ENCODE data around the gene PPARD. TPM values are rescaled to one million over a fixed set of nuclear protein-coding genes. Genes with fewer than 3 reads are reported as not detected.

Gene PPARD
- polyA plus RNA-seq, 1 donor, result 26.3 TPM

DNA sequence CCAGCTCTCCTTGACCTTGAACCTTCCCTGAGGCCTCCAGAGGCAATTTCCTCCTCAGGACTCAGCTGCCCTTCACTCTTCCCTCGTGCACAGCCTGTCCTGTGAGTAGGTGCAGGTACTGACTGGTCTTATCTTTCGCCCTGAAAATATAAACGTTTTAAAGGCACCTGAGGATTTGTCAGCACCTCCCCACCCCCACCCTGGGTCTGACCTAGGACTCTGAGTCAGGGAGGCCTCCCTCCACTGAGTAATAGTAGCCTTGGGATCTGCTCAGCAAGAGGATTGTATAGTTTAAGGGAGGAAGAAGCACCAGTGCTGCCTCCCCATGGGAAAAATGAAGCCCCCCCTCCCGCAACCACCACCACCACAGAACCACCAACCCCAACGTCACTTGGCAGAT is 54.6 kb downstream of the PPARD start:
- H3K9me3 ChIP-seq (ENCODE audit: control insufficient read depth, low read depth, low read length), result no peaks in the 10 kb centered on the region
- H3K36me3 ChIP-seq (ENCODE audit: control insufficient read depth, insufficient read depth, low read length), result peaks cover 2% of the 10 kb centered on the region
- peaks cover 34% of the 10 kb centered on the region for H3K4me1 ChIP-seq (ENCODE audit: control insufficient read depth, insufficient read depth, low read length)
- no peaks in the 10 kb centered on the region for H3K27me3 ChIP-seq (ENCODE audit: control insufficient read depth, insufficient read depth, low read length)
- H3K27ac ChIP-seq (ENCODE audit: low read length), result peak overlapping the region; percentile 83
- no peak overlapping the region for H3K4me3 ChIP-seq (ENCODE audit: low read length)
- peak; percentile 88 to 94 for DNase-seq
- WGBS (ENCODE audit: insufficient coverage, low lambda C conversion rate), result no CpG with 5 or more reads among the region's 5 CpGs

- 100% methylated on average over 2 of the region's 5 CpGs for WGBS (ENCODE audit: insufficient coverage, low lambda C conversion rate)
- Histone ChIP-seq H3K4me3 (ENCODE audit: low read length) (no peak overlapping the region), H3K27me3 (ENCODE audit: control insufficient read depth, insufficient read depth, low read length) (no peaks in the 10 kb centered on the region), H3K36me3 (ENCODE audit: control insufficient read depth, insufficient read depth, low read length) (peaks cover 2% of the 10 kb centered on the region), H3K4me1 (ENCODE audit: control insufficient read depth, insufficient read depth, low read length) (peaks cover 38% of the 10 kb centered on the region), H3K27ac (ENCODE audit: low read length) (peak overlapping the region; percentile 83), H3K9me3 (ENCODE audit: control insufficient read depth, low read depth, low read length) (no peaks in the 10 kb centered on the region)
- no peak for DNase-seq
Observed at GRCh38 chr6:35397806-35398418, 55.6 kb downstream of the PPARD start.

DNA sequence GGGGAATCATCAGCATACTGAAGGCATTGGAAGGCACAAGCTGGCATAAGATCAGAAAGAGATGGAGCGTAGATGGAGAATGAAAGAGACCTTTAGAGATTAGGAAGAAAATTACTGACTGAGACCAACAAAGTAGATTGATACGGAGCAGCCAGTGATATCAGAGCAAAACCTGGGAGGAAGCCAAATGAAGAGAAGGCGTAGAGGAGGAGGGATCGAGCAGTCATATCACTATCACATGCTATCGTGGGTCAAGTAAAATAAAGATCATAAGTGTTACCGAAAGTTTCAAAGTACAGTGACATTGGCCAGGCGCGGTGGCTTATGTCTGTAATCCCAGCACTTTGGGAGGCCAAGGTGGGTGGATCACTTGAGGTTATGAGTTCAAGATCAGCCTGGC is 56.2 kb downstream of the PPARD start:
- WGBS (ENCODE audit: insufficient coverage, low lambda C conversion rate), result 83% methylated on average over 1 of the region's 8 CpGs
- H3K4me1 ChIP-seq (ENCODE audit: control insufficient read depth, insufficient read depth, low read length), result peaks cover 42% of the 10 kb centered on the region
- DNase-seq, result peak in 1 of 2 donors; percentile 61

GRCh38 chr6:35400111-35400510 is 57.8 kb downstream of the PPARD start:
- H3K36me3 ChIP-seq (ENCODE audit: control insufficient read depth, insufficient read depth, low read length), result peaks cover 2% of the 10 kb centered on the region
- no peaks in the 10 kb centered on the region for H3K27me3 ChIP-seq (ENCODE audit: control insufficient read depth, insufficient read depth, low read length)
- DNase-seq, result no peak
- no peaks in the 10 kb centered on the region for H3K9me3 ChIP-seq (ENCODE audit: control insufficient read depth, low read depth, low read length)
- H3K4me3 ChIP-seq (ENCODE audit: low read length), result no peak overlapping the region
- H3K27ac ChIP-seq (ENCODE audit: low read length), result no peak overlapping the region
- no CpG with 5 or more reads among the region's 5 CpGs for WGBS (ENCODE audit: insufficient coverage, low lambda C conversion rate)
- peaks cover 35% of the 10 kb centered on the region for H3K4me1 ChIP-seq (ENCODE audit: control insufficient read depth, insufficient read depth, low read length)

More for the DNA sequence above, 56.2 kb downstream of the PPARD start:
- peak overlapping the region; percentile 83 for H3K27ac ChIP-seq (ENCODE audit: low read length)
- H3K9me3 ChIP-seq (ENCODE audit: control insufficient read depth, low read depth, low read length), result no peaks in the 10 kb centered on the region
- H3K4me3 ChIP-seq (ENCODE audit: low read length), result no peak overlapping the region
- H3K27me3 ChIP-seq (ENCODE audit: control insufficient read depth, insufficient read depth, low read length), result no peaks in the 10 kb centered on the region
- H3K36me3 ChIP-seq (ENCODE audit: control insufficient read depth, insufficient read depth, low read length), result peaks cover 2% of the 10 kb centered on the region

GRCh38 chr6:35400901-35401311 is 58.5 kb downstream of the PPARD start:
- no peak overlapping the region for H3K27ac ChIP-seq (ENCODE audit: low read length)
- H3K36me3 ChIP-seq (ENCODE audit: control insufficient read depth, insufficient read depth, low read length), result peaks cover 2% of the 10 kb centered on the region
- no CpG with 5 or more reads among the region's 5 CpGs for WGBS (ENCODE audit: insufficient coverage, low lambda C conversion rate)
- H3K9me3 ChIP-seq (ENCODE audit: control insufficient read depth, low read depth, low read length), result no peaks in the 10 kb centered on the region
- H3K27me3 ChIP-seq (ENCODE audit: control insufficient read depth, insufficient read depth, low read length), result no peaks in the 10 kb centered on the region
- no peak overlapping the region for H3K4me3 ChIP-seq (ENCODE audit: low read length)
- H3K4me1 ChIP-seq (ENCODE audit: control insufficient read depth, insufficient read depth, low read length), result peaks cover 32% of the 10 kb centered on the region
- no peak for DNase-seq

- no CpG with 5 or more reads among the region's 5 CpGs for WGBS (ENCODE audit: insufficient coverage, low lambda C conversion rate)
- Histone ChIP-seq H3K27ac (ENCODE audit: low read length) (no peak overlapping the region), H3K9me3 (ENCODE audit: control insufficient read depth, low read depth, low read length) (no peaks in the 10 kb centered on the region), H3K36me3 (ENCODE audit: control insufficient read depth, insufficient read depth, low read length) (peaks cover 2% of the 10 kb centered on the region), H3K4me1 (ENCODE audit: control insufficient read depth, insufficient read depth, low read length) (peaks cover 30% of the 10 kb centered on the region), H3K27me3 (ENCODE audit: control insufficient read depth, insufficient read depth, low read length) (no peaks in the 10 kb centered on the region), H3K4me3 (ENCODE audit: low read length) (no peak overlapping the region)
- DNase-seq, result no peak
Observed at GRCh38 chr6:35401514-35401913, 59.2 kb downstream of the PPARD start.

DNA sequence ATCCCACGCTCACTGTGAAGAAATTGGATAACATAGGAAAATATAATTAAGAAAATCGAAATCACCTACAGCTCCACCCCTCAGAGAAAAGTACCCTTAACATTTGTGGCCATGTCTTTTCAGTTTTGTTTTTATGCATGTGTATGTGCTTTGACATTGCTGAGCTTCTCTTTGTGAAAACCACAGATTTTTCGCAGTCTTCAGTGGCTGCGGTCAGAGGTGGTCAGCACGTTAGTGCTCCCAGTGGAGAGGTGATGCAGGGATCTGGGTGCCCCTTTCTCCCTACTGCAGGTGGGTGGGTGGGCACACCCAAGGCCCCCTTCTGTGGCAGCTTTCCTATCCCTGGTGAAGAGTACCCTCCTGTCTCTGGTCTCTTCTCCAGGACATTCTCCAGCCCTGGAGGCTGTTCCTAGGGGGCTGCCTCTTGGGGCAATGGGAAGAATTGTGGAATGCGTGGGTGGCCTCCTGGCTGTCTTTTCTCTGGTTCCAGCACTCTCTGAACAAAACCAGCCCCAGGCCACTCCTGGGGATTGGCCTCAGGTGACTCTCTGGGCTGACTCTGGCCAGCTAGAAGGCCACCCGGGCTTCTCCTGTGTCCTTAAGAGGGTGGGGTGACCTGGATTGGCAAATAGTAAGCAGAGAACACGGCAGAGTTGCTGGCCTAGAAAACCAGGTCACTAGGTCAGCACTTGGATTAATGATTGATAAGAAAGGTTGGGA is 59.9 kb downstream of the PPARD start:
- H3K27ac ChIP-seq (ENCODE audit: low read length), result no peak overlapping the region
- DNase-seq, result peak in 1 of 2 donors; percentile 39
- WGBS (ENCODE audit: insufficient coverage, low lambda C conversion rate), result no CpG with 5 or more reads among the region's 8 CpGs

GRCh38 chr6:35402856-35403191 is 60.5 kb downstream of the PPARD start:
- Histone ChIP-seq H3K4me3 (ENCODE audit: low read length) (no peak overlapping the region), H3K36me3 (ENCODE audit: control insufficient read depth, insufficient read depth, low read length) (peaks cover 2% of the 10 kb centered on the region), H3K9me3 (ENCODE audit: control insufficient read depth, low read depth, low read length) (no peaks in the 10 kb centered on the region), H3K27ac (ENCODE audit: low read length) (no peak overlapping the region), H3K4me1 (ENCODE audit: control insufficient read depth, insufficient read depth, low read length) (peaks cover 19% of the 10 kb centered on the region), H3K27me3 (ENCODE audit: control insufficient read depth, insufficient read depth, low read length) (no peaks in the 10 kb centered on the region)
- WGBS (ENCODE audit: insufficient coverage, low lambda C conversion rate), result no CpG with 5 or more reads among the region's 5 CpGs
- DNase-seq, result no peak

More for the DNA sequence above, 59.9 kb downstream of the PPARD start:
- peaks cover 24% of the 10 kb centered on the region for H3K4me1 ChIP-seq (ENCODE audit: control insufficient read depth, insufficient read depth, low read length)
- H3K27me3 ChIP-seq (ENCODE audit: control insufficient read depth, insufficient read depth, low read length), result no peaks in the 10 kb centered on the region
- no peak overlapping the region for H3K4me3 ChIP-seq (ENCODE audit: low read length)
- no peaks in the 10 kb centered on the region for H3K9me3 ChIP-seq (ENCODE audit: control insufficient read depth, low read depth, low read length)
- peaks cover 2% of the 10 kb centered on the region for H3K36me3 ChIP-seq (ENCODE audit: control insufficient read depth, insufficient read depth, low read length)

DNA sequence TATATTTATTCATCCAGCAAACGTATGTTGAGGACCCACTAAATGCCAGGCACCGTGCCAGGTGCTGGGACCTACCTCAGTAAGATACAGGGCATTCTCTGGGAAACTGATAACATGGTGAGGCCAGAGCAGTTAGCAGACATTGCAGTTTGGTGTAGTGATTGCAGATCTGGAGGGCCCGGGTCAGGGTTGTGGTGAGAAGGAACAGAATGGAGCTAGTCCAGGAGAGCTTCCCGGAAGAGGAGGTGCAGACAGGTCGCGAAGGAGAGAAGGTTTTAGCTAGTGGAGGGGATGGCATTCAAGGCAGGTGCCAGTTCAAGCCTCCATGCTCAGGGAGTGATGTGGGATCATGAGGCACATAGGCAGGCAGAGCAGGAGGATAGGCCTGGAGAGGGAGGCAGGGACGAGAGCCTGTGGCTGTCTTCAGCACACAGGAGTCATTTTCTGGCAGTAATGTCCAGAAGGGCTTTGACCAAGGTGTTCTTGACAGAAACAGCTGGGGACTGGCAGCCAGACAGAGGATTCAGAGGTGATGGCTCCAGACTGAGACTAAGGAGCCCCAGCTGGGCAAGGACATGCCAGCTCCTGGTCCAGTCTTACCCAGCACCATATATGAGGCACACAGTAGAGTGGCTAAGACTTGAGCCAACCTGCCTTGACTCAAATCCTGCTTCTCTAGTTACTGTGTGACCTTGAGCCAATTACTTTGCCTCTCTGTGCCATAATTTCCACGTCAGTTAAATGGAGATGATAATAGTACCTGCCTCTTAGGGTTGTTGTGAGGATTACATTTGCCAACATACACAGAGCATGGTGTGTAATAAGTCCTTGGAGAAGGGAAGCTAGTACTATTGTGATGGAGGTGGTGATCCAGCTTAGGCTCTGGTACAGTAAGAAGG is 61.4 kb downstream of the PPARD start:
- Histone ChIP-seq H3K27me3 (ENCODE audit: control insufficient read depth, insufficient read depth, low read length) (no peaks in the 10 kb centered on the region), H3K9me3 (ENCODE audit: control insufficient read depth, low read depth, low read length) (no peaks in the 10 kb centered on the region), H3K27ac (ENCODE audit: low read length) (no peak overlapping the region), H3K36me3 (ENCODE audit: control insufficient read depth, insufficient read depth, low read length) (peaks cover 2% of the 10 kb centered on the region), H3K4me1 (ENCODE audit: control insufficient read depth, insufficient read depth, low read length) (peaks cover 14% of the 10 kb centered on the region), H3K4me3 (ENCODE audit: low read length) (no peak overlapping the region)
- DNase-seq, result no peak
- WGBS (ENCODE audit: insufficient coverage, low lambda C conversion rate), result no CpG with 5 or more reads among the region's 8 CpGs

DNA sequence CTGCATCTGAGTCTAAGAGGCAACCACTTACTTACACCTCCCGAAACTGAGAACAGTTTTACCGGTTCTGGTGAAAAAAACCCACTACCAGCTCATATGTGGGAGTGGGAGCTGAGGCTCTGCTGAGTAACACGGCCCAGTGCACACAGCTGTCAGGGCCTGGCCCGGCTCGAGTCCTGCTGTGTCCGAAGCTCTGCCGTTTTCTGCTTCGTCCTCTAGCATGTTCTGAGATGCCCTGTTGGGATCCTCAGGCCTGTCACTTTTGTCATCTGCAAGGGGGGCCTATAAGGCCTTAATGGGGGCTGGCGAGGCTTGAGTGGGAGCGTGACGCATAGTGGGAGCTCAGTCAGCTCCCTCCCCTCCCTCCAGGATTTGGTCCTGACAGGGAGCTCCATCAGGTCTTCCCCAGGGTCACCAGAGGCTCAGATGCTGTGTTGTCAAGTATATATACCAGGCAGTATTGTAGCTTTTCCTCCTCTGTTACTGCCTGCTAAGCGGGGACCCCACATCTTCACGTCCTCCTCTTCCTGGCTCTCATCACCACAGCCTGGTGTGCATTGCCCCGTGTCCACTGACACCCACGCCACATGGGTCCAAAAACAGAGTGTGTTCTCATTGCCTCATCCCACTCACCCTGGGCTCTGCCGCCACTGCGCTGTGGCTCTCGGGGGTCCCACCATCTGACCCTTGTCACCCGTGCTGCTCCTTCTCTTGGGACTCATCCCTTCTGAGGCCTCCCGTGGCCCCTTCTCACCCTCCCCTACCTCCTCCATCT is 64.5 kb downstream of the PPARD start:
- no peak overlapping the region for H3K4me3 ChIP-seq (ENCODE audit: low read length)
- WGBS (ENCODE audit: insufficient coverage, low lambda C conversion rate), result no CpG with 5 or more reads among the region's 20 CpGs

More for the DNA sequence above, 64.5 kb downstream of the PPARD start:
- Histone ChIP-seq H3K4me1 (ENCODE audit: control insufficient read depth, insufficient read depth, low read length) (peaks cover 21% of the 10 kb centered on the region), H3K9me3 (ENCODE audit: control insufficient read depth, low read depth, low read length) (no peaks in the 10 kb centered on the region), H3K27ac (ENCODE audit: low read length) (no peak overlapping the region), H3K27me3 (ENCODE audit: control insufficient read depth, insufficient read depth, low read length) (no peaks in the 10 kb centered on the region), H3K36me3 (ENCODE audit: control insufficient read depth, insufficient read depth, low read length) (peaks cover 12% of the 10 kb centered on the region)
- no peak for DNase-seq

Measured in large intestine (tissue), 3 donors.